SK-N-SH treated with all-trans-retinoic acid at 6 μM for 48 hours (cell line): ENCODE data around the gene PI16.

ENCODE experiments used
- ARNTL ChIP-seq: fragments of 450-650 bp; formaldehyde crosslinking; IDR thresholded peaks from 2 replicates; pipeline ENCODE4 v1.5.0; 2020; ENCODE audit warnings: low read depth, mild to moderate bottlenecking, moderate library complexity, borderline replicate concordance
- BACH2 ChIP-seq: fragments of 250-450 bp; sonication (Bioruptor Pico); IDR thresholded peaks from 2 replicates; pipeline ENCODE4 v1.9.0; 2021; ENCODE audit warnings: mild to moderate bottlenecking, borderline replicate concordance
- CSDC2 ChIP-seq: fragments of 250-450 bp; sonication (Bioruptor Pico); IDR thresholded peaks from 2 replicates; pipeline ENCODE4 v1.5.0; 2020; ENCODE audit warnings: mild to moderate bottlenecking, moderate library complexity
- ESRRG ChIP-seq: fragments of 250-450 bp; sonication (Bioruptor Pico); IDR thresholded peaks from 2 replicates; pipeline ENCODE4 v1.6.1; 2021; ENCODE audit warnings: mild to moderate bottlenecking
- ISL1 ChIP-seq: fragments of 250-450 bp; sonication (Bioruptor Pico); IDR thresholded peaks from 2 replicates; pipeline ENCODE4 v2.1.2; 2022; ENCODE audit warnings: mild to moderate bottlenecking, moderate library complexity
- OSR1 ChIP-seq: fragments of 250-450 bp; sonication (Bioruptor Pico); IDR thresholded peaks from 2 replicates; pipeline ENCODE4 v1.8.0; 2022; ENCODE audit warnings: moderate library complexity, mild to moderate bottlenecking, inconsistent platforms
- PPARA ChIP-seq: fragments of 250-450 bp; sonication (Bioruptor Pico); IDR thresholded peaks from 2 replicates; pipeline ENCODE4 v1.5.0; 2020; ENCODE audit warnings: mild to moderate bottlenecking, borderline replicate concordance
- RARB ChIP-seq: fragments of 250-450 bp; sonication (Bioruptor Pico); IDR thresholded peaks from 2 replicates; pipeline ENCODE4 v1.8.0; 2021; ENCODE audit warnings: mild to moderate bottlenecking, moderate library complexity
- ZFP3 ChIP-seq: fragments of 250-450 bp; sonication (Bioruptor Pico); IDR thresholded peaks from 2 replicates; pipeline ENCODE4 v1.5.0; 2020; ENCODE audit warnings: mild to moderate bottlenecking, moderate library complexity
- ZFP30 ChIP-seq: fragments of 450-650 bp; formaldehyde crosslinking; IDR thresholded peaks from 2 replicates; pipeline ENCODE4 v1.5.0; 2022; ENCODE audit warnings: mild to moderate bottlenecking, moderate library complexity
- ZNF565 ChIP-seq: fragments of 450-650 bp; formaldehyde crosslinking; conservative IDR thresholded peaks from 2 replicates; pipeline ENCODE4 v1.5.0; 2020; ENCODE audit warnings: low read depth, mild to moderate bottlenecking, moderate library complexity
- ZNF8 ChIP-seq: fragments of 450-650 bp; formaldehyde crosslinking; IDR thresholded peaks from 2 replicates; pipeline ENCODE4 v1.5.0; 2020; ENCODE audit warnings: mild to moderate bottlenecking, moderate library complexity
- TF ChIP-seq, protein P1 (sequence below): fragments of 250-450 bp; sonication (Bioruptor Pico); IDR thresholded peaks from 2 replicates; pipeline ENCODE4 v1.8.0; 2020; ENCODE audit warnings: mild to moderate bottlenecking, moderate library complexity, borderline replicate concordance
- TF ChIP-seq, protein P2 (sequence below): fragments of 250-450 bp; sonication (Bioruptor Pico); IDR thresholded peaks from 2 replicates; pipeline ENCODE4 v1.8.0; 2021; ENCODE audit warnings: low read depth, mild to moderate bottlenecking, moderate library complexity, borderline replicate concordance

DNA sequence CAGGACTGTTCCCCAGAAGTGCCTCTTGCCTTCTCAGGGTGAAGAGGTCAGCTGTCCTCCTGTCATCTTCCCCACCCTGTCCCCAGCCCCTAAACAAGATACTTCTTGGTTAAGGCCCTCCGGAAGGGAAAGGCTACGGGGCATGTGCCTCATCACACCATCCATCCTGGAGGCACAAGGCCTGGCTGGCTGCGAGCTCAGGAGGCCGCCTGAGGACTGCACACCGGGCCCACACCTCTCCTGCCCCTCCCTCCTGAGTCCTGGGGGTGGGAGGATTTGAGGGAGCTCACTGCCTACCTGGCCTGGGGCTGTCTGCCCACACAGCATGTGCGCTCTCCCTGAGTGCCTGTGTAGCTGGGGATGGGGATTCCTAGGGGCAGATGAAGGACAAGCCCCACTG lies 9.8 kb downstream of the PI16 start:
- TF ChIP-seq ZFP3 (CRISPR knock-in tag) (no peak), PPARA (CRISPR knock-in tag) (no peak), ISL1 (CRISPR knock-in tag) (no peak), ZFP30 (CRISPR knock-in tag) (no peak), ESRRG (no peak), OSR1 (CRISPR knock-in tag) (no peak), RARB (no peak), ZNF8 (no peak), ZNF565 (no peak), BACH2 (CRISPR knock-in tag) (no peak), CSDC2 (no peak), ARNTL (CRISPR knock-in tag) (no peak)
- TF ChIP-seq, protein P1, sequence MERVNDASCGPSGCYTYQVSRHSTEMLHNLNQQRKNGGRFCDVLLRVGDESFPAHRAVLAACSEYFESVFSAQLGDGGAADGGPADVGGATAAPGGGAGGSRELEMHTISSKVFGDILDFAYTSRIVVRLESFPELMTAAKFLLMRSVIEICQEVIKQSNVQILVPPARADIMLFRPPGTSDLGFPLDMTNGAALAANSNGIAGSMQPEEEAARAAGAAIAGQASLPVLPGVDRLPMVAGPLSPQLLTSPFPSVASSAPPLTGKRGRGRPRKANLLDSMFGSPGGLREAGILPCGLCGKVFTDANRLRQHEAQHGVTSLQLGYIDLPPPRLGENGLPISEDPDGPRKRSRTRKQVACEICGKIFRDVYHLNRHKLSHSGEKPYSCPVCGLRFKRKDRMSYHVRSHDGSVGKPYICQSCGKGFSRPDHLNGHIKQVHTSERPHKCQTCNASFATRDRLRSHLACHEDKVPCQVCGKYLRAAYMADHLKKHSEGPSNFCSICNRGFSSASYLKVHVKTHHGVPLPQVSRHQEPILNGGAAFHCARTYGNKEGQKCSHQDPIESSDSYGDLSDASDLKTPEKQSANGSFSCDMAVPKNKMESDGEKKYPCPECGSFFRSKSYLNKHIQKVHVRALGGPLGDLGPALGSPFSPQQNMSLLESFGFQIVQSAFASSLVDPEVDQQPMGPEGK (CRISPR knock-in tag), result no peak
- TF ChIP-seq, protein P2, sequence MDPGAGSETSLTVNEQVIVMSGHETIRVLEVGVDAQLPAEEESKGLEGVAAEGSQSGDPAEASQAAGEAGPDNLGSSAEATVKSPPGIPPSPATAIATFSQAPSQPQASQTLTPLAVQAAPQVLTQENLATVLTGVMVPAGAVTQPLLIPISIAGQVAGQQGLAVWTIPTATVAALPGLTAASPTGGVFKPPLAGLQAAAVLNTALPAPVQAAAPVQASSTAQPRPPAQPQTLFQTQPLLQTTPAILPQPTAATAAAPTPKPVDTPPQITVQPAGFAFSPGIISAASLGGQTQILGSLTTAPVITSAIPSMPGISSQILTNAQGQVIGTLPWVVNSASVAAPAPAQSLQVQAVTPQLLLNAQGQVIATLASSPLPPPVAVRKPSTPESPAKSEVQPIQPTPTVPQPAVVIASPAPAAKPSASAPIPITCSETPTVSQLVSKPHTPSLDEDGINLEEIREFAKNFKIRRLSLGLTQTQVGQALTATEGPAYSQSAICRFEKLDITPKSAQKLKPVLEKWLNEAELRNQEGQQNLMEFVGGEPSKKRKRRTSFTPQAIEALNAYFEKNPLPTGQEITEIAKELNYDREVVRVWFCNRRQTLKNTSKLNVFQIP (CRISPR knock-in tag), result no peak
